Stomach (tissue), 4 donors: Measurements from ENCODE around the gene TADA2A.

ENCODE experiments used
- CTCF ChIP-seq, 7 experiments: fragments of 450-650 bp in 4 of 7; fragments of 200-600 bp in 3 of 7; sonication (generic) in 3 of 7; IDR thresholded peaks; one replicate each; pipeline ENCODE4 v1.5.1; 2016 to 2019; ENCODE audit warnings: antibody characterized with exemption in 7 of 7, control low read depth in 2 of 7, mild to moderate bottlenecking in 1 of 7
- EP300 ChIP-seq: sonication (generic); formaldehyde crosslinking; IDR thresholded peaks from one replicate; pipeline ENCODE4 v1.6.1; 2017; ENCODE audit warnings: antibody characterized with exemption
- POLR2A ChIP-seq, 4 donors: fragments of 450-650 bp; IDR thresholded peaks; one replicate each; pipeline ENCODE4 v1.6.1; 2016; ENCODE audit warnings: antibody characterized with exemption in 4 of 4, control low read depth in 2 of 4, mild to moderate bottlenecking in 1 of 4, moderate library complexity in 1 of 4
- POLR2AphosphoS5 ChIP-seq, 3 donors: sonication (generic); formaldehyde crosslinking; IDR thresholded peaks; one replicate each; pipeline ENCODE4 v1.6.1; 2016; ENCODE audit warnings: antibody characterized with exemption in 3 of 3

GRCh38 chr17:37470181-37470580, 63.5 kb downstream of the TADA2A start:
- no peak for TF ChIP-seq CTCF (IDR thresholded peaks at IDR 0.05)
- TF ChIP-seq POLR2A (IDR thresholded peaks at IDR 0.05): no peak
- TF ChIP-seq EP300: no peak
- no peak for TF ChIP-seq POLR2AphosphoS5 (IDR thresholded peaks at IDR 0.05)
